HepG2 (cell line): ENCODE measurements around the gene PGRMC2. TPM values are rescaled to one million over a fixed set of nuclear protein-coding genes. Genes with fewer than 3 reads are reported as not detected.

Experiments used
- AHDC1 ChIP-seq: sonication (generic); formaldehyde crosslinking; IDR thresholded peaks from 2 replicates; pipeline ENCODE4 v1.5.1; 2020; ENCODE audit warnings: mild to moderate bottlenecking, missing genetic modification reagents, borderline replicate concordance
- BRCA1 ChIP-seq: sonication (generic); formaldehyde crosslinking; IDR thresholded peaks from 2 replicates; pipeline ENCODE4 v1.4.0; 2020; ENCODE audit warnings: missing genetic modification reagents
- EHMT2 ChIP-seq: fragments of 200-600 bp; sonication (generic); IDR thresholded peaks from 2 replicates; pipeline ENCODE4 v1.7.0; 2017; ENCODE audit warnings: antibody characterized with exemption, low read depth, low read length, borderline replicate concordance
- FOXJ3 ChIP-seq: sonication (generic); formaldehyde crosslinking; IDR thresholded peaks from 2 replicates; pipeline ENCODE4 v1.4.0; 2020; ENCODE audit warnings: missing genetic modification reagents, mild to moderate bottlenecking, borderline replicate concordance
- SUZ12 ChIP-seq: fragments of 150-350 bp; IDR thresholded peaks from 2 replicates; pipeline ENCODE4 v1.6.1; 2014; ENCODE audit warnings: low read depth, low read length
- ZNF512B ChIP-seq: sonication (generic); formaldehyde crosslinking; IDR thresholded peaks from 2 replicates; pipeline ENCODE4 v1.5.1; 2020; ENCODE audit warnings: missing genetic modification reagents, mild to moderate bottlenecking, borderline replicate concordance
- ZNF761 ChIP-seq: sonication (generic); formaldehyde crosslinking; conservative IDR thresholded peaks from 2 replicates; pipeline ENCODE4 v1.4.0; 2020; ENCODE audit warnings: mild to moderate bottlenecking, missing genetic modification reagents
- ZSCAN30 ChIP-seq: sonication (generic); formaldehyde crosslinking; IDR thresholded peaks from 2 replicates; pipeline ENCODE4 v1.5.0; 2020; ENCODE audit warnings: mild to moderate bottlenecking, missing genetic modification reagents
- polyA plus RNA-seq, 8 experiments: library from polyadenylated mRNA; depleted of rRNA in 3 of 8; stranded (reverse) in 7 of 8; unstranded in 1 of 8; fragments of >200 nt; fragmentation: Illumina TruSeq in 4 of 8; extraction: Trizol in 4 of 8; gene quantifications; 2 replicates each; pipeline versions ENCODE4 v1.2.1 to v1.2.3, GENCODE V29; 2011 to 2016; ENCODE audit warnings: low read depth in 4 of 8, missing spikeins in 1 of 8, mixed read lengths in 1 of 8; ENCODE audit not compliant: insufficient read depth in 1 of 8
- total RNA-seq, 5 experiments: library from RNA; depleted of rRNA; stranded (reverse); fragments of >200 nt; fragmentation: Illumina TruSeq; extraction: Trizol; gene quantifications; 2 replicates each; pipeline ENCODE4 v1.2.3, GENCODE V29; 2016; ENCODE audit warnings: low read depth in 1 of 5

PGRMC2 gene
- total and polyA plus RNA-seq, 2 of the 13 experiments (the other 11 are each of a cell fraction or from before 2014, with no cell fraction given): 16.0 to 19.8 TPM

- TF ChIP-seq ZNF512B (CRISPR knock-in tag) (no peak), EHMT2 (no peak), ZSCAN30 (no peak), SUZ12 (no peak), ZNF761 (CRISPR knock-in tag) (no peak), AHDC1 (CRISPR knock-in tag) (no peak), BRCA1 (CRISPR knock-in tag) (no peak), FOXJ3 (CRISPR knock-in tag) (no peak)
- TF ChIP-seq, all 625 proteins: peak for 0
These were observed 21.4 kb upstream of the PGRMC2 start (continued) for GRCh38 chr4:128308986-128309385.
